Measurements from ENCODE around the gene AK4. TPM values are rescaled to one million over a fixed set of nuclear protein-coding genes. Genes with fewer than 3 reads are reported as not detected.

Gene AK4
- total RNA-seq, 1 experiment from 2014 or later = 180 TPM

GRCh38 chr1:65109487-65109886, 38.5 kb upstream of the AK4 start (continued):
- no peak for TF ChIP-seq ATF6 (CRISPR knock-in tag; IDR thresholded peaks at IDR 0.05)
- TF ChIP-seq, protein P1, sequence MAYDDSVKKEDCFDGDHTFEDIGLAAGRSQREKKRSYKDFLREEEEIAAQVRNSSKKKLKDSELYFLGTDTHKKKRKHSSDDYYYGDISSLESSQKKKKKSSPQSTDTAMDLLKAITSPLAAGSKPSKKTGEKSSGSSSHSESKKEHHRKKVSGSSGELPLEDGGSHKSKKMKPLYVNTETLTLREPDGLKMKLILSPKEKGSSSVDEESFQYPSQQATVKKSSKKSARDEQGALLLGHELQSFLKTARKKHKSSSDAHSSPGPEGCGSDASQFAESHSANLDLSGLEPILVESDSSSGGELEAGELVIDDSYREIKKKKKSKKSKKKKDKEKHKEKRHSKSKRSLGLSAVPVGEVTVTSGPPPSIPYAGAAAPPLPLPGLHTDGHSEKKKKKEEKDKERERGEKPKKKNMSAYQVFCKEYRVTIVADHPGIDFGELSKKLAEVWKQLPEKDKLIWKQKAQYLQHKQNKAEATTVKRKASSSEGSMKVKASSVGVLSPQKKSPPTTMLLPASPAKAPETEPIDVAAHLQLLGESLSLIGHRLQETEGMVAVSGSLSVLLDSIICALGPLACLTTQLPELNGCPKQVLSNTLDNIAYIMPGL (CRISPR knock-in tag; IDR thresholded peaks at IDR 0.05) = no peak
- TF ChIP-seq, protein P2, sequence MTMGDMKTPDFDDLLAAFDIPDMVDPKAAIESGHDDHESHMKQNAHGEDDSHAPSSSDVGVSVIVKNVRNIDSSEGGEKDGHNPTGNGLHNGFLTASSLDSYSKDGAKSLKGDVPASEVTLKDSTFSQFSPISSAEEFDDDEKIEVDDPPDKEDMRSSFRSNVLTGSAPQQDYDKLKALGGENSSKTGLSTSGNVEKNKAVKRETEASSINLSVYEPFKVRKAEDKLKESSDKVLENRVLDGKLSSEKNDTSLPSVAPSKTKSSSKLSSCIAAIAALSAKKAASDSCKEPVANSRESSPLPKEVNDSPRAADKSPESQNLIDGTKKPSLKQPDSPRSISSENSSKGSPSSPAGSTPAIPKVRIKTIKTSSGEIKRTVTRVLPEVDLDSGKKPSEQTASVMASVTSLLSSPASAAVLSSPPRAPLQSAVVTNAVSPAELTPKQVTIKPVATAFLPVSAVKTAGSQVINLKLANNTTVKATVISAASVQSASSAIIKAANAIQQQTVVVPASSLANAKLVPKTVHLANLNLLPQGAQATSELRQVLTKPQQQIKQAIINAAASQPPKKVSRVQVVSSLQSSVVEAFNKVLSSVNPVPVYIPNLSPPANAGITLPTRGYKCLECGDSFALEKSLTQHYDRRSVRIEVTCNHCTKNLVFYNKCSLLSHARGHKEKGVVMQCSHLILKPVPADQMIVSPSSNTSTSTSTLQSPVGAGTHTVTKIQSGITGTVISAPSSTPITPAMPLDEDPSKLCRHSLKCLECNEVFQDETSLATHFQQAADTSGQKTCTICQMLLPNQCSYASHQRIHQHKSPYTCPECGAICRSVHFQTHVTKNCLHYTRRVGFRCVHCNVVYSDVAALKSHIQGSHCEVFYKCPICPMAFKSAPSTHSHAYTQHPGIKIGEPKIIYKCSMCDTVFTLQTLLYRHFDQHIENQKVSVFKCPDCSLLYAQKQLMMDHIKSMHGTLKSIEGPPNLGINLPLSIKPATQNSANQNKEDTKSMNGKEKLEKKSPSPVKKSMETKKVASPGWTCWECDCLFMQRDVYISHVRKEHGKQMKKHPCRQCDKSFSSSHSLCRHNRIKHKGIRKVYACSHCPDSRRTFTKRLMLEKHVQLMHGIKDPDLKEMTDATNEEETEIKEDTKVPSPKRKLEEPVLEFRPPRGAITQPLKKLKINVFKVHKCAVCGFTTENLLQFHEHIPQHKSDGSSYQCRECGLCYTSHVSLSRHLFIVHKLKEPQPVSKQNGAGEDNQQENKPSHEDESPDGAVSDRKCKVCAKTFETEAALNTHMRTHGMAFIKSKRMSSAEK (CRISPR knock-in tag; IDR thresholded peaks at IDR 0.05; ENCODE audit: borderline replicate concordance) = no peak
- no peak for TF ChIP-seq ETV6 (CRISPR knock-in tag; IDR thresholded peaks at IDR 0.05)
- TF ChIP-seq, protein P3, sequence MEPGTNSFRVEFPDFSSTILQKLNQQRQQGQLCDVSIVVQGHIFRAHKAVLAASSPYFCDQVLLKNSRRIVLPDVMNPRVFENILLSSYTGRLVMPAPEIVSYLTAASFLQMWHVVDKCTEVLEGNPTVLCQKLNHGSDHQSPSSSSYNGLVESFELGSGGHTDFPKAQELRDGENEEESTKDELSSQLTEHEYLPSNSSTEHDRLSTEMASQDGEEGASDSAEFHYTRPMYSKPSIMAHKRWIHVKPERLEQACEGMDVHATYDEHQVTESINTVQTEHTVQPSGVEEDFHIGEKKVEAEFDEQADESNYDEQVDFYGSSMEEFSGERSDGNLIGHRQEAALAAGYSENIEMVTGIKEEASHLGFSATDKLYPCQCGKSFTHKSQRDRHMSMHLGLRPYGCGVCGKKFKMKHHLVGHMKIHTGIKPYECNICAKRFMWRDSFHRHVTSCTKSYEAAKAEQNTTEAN (CRISPR knock-in tag; IDR thresholded peaks at IDR 0.05) = no peak
- TF ChIP-seq CREM (CRISPR knock-in tag; IDR thresholded peaks at IDR 0.05) = no peak

DNA sequence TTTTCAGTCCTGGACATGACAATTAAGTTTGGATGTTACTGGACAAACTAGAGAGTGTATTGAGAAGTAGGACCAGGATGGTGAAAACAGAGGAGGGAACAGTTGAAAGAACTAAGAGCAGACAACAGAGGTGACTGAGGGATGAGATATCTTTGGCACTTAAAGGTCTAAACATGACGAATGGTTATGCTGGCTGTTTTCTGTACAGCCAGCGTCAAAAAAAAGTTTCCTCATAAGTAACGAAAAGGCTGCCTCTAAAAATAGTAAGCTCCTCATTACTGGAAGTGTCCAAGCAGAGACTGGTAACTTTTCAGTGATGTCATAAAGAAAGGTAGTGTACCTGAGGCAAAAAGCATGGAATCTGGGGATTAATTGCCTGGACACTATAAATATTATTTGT, 35.2 kb upstream of the AK4 start:
- TF ChIP-seq ZNF232 (CRISPR knock-in tag; IDR thresholded peaks at IDR 0.05) (no peak), MAX (CRISPR knock-in tag; IDR thresholded peaks at IDR 0.05) (no peak), ELF4 (CRISPR knock-in tag; IDR thresholded peaks at IDR 0.05; ENCODE audit: low read depth) (no peak), OVOL2 (CRISPR knock-in tag; IDR thresholded peaks at IDR 0.05; ENCODE audit: borderline replicate concordance) (no peak)
- TF ChIP-seq, protein P2 (CRISPR knock-in tag; IDR thresholded peaks at IDR 0.05; ENCODE audit: borderline replicate concordance) = no peak
- H3K27me3 Mint-ChIP-seq (ENCODE audit: low read depth) = no peaks in the 10 kb centered on the region; the same call in 1 of the 2 replicates
- ChIA-PET CTCF (no interaction called here), POLR2A (no interaction called here)
- H3K27ac Mint-ChIP-seq = no peak overlapping the region
- H3K9me3 Mint-ChIP-seq = peaks cover 9% of the 10 kb centered on the region
- H3K4me3 Mint-ChIP-seq = no peak overlapping the region
- DNase-seq (ENCODE audit: low spot score) = no peak
- no peaks in the 10 kb centered on the region for H3K36me3 Mint-ChIP-seq
- ATAC-seq = no peak
- H3K4me1 Mint-ChIP-seq = peaks cover 4% of the 10 kb centered on the region
